K562 (cell line): ENCODE measurements around the gene SFPQ. TPM values are rescaled to one million over a fixed set of nuclear protein-coding genes. Genes with fewer than 3 reads are reported as not detected.

ENCODE experiments used
- BMI1 ChIP-seq: fragments of 150-350 bp; IDR thresholded peaks from 2 replicates; pipeline ENCODE4 v1.6.1; 2014; ENCODE audit warnings: low read length
- DMBX1 ChIP-seq: fragments of 250-450 bp; sonication (Bioruptor Pico); IDR thresholded peaks from 2 replicates; pipeline ENCODE4 v1.8.0; 2022; ENCODE audit warnings: inconsistent platforms, mild to moderate bottlenecking, moderate library complexity, borderline replicate concordance
- EHMT2 ChIP-seq: fragments of 450-650 bp; IDR thresholded peaks from 2 replicates; pipeline ENCODE4 v1.6.1; 2018; ENCODE audit warnings: antibody characterized with exemption
- HMG20A ChIP-seq: fragments of 450-650 bp; formaldehyde crosslinking; conservative IDR thresholded peaks from 2 replicates; pipeline ENCODE4 v1.4.0; 2020; ENCODE audit warnings: mild to moderate bottlenecking, mixed read lengths
- KLF6 ChIP-seq: fragments of 250-450 bp; sonication (Bioruptor Pico); IDR thresholded peaks from 2 replicates; pipeline ENCODE4 v1.4.0; 2020; ENCODE audit warnings: mild to moderate bottlenecking, moderate library complexity, borderline replicate concordance
- MAZ ChIP-seq, 2 experiments: fragments of 450-650 bp in 1 of 2; sonication (generic) in 1 of 2; formaldehyde crosslinking; IDR thresholded peaks in 1 of 2; conservative IDR thresholded peaks in 1 of 2; 2 replicates each; pipeline versions ENCODE4 v1.4.0 to v1.5.0; 2020; ENCODE audit warnings: mild to moderate bottlenecking in 1 of 2, missing genetic modification reagents in 1 of 2
- PHB ChIP-seq: fragments of 250-450 bp; sonication (Bioruptor Pico); IDR thresholded peaks from 2 replicates; pipeline ENCODE4 v1.5.0; 2021
- POLR2A ChIP-seq: fragments of 450-650 bp; conservative IDR thresholded peaks from 2 replicates; pipeline ENCODE4 v1.6.1; 2016
- PRMT5 ChIP-seq: sonication (generic); formaldehyde crosslinking; IDR thresholded peaks from 2 replicates; pipeline ENCODE4 v1.5.0; 2020; ENCODE audit warnings: missing genetic modification reagents
- RFX5 ChIP-seq: IDR thresholded peaks from 2 replicates; pipeline ENCODE4 v1.6.1; 2011; ENCODE audit warnings: low read depth, mild to moderate bottlenecking, improper control_type of control experiment, low read length
- SIRT6 ChIP-seq: IDR thresholded peaks from one replicate; pipeline ENCODE4 v1.6.1; 2012; ENCODE audit warnings: low read depth, mild to moderate bottlenecking, control low read depth, inconsistent platforms, low read length, moderate library complexity
- SNRNP70 ChIP-seq: fragments of 200-400 bp; formaldehyde crosslinking; optimal IDR thresholded peaks from 2 replicates; pipeline ENCODE3; 2017; ENCODE audit warnings: low read depth, low read length
- SOX6 ChIP-seq: fragments of 450-650 bp; IDR thresholded peaks from 2 replicates; pipeline ENCODE4 v1.6.1; 2014; ENCODE audit warnings: mild to moderate bottlenecking
- STAG1 ChIP-seq: sonication (generic); formaldehyde crosslinking; IDR thresholded peaks from 2 replicates; pipeline ENCODE4 v1.5.0; 2020; ENCODE audit warnings: missing genetic modification reagents, borderline replicate concordance
- ZBTB17 ChIP-seq: fragments of 450-650 bp; formaldehyde crosslinking; IDR thresholded peaks from 2 replicates; pipeline ENCODE4 v1.4.0; 2020; ENCODE audit warnings: mild to moderate bottlenecking
- ZFP1 ChIP-seq: fragments of 450-650 bp; formaldehyde crosslinking; IDR thresholded peaks from 2 replicates; pipeline ENCODE4 v1.4.0; 2020; ENCODE audit warnings: mild to moderate bottlenecking, mixed read lengths
- ZNF197 ChIP-seq: fragments of 200-800 bp; sonication (Bioruptor generic); IDR thresholded peaks from 2 replicates; pipeline ENCODE4 v1.6.1; 2016; ENCODE audit warnings: low read depth, missing genetic modification characterization, missing compliant biosample characterization
- ZNF239 ChIP-seq: fragments of 250-450 bp; sonication (Bioruptor Pico); IDR thresholded peaks from 2 replicates; pipeline ENCODE4 v1.4.0; 2020; ENCODE audit warnings: mild to moderate bottlenecking
- polyA plus RNA-seq, 8 experiments: library from polyadenylated mRNA; depleted of rRNA in 4 of 8; stranded (reverse) in 5 of 8; unstranded in 3 of 8; fragments of >200 nt; fragmentation: Nextera tagmentation in 2 of 8; fragmentation: Illumina TruSeq in 1 of 8; extraction: Ambion mirVana in 2 of 8; extraction: Trizol in 1 of 8; gene quantifications; 2 replicates each; pipeline versions ENCODE4 v1.2.1 to v1.2.3, GENCODE V29; 2011 to 2014; ENCODE audit warnings: inconsistent platforms in 1 of 8, missing spikeins in 1 of 8
- total RNA-seq, 7 experiments: library from RNA; depleted of rRNA in 6 of 7; stranded (reverse); fragments of >200 nt in 6 of 7; fragmentation: Illumina TruSeq in 2 of 7; extraction: Trizol in 2 of 7; gene quantifications; 2 replicates each; pipeline versions ENCODE4 v1.2.1 to v1.2.3, GENCODE V29; 2011 to 2021; ENCODE audit warnings: low replicate concordance in 1 of 7
- TF ChIP-seq, protein P1 (sequence below): IDR thresholded peaks from 2 replicates; pipeline ENCODE4 v1.6.1; 2016; ENCODE audit warnings: missing genetic modification characterization, missing compliant biosample characterization
- TF ChIP-seq, protein P2 (sequence below), 2 experiments: fragments of 450-650 bp in 1 of 2; sonication (generic) in 1 of 2; formaldehyde crosslinking; conservative IDR thresholded peaks; 2 replicates each; pipeline versions ENCODE4 v1.4.0 to v1.8.1; 2020 to 2022; ENCODE audit warnings: mild to moderate bottlenecking in 1 of 2, missing genetic modification reagents in 1 of 2
- TF ChIP-seq, protein P3 (sequence below): fragments of 250-450 bp; sonication (Bioruptor Pico); IDR thresholded peaks from 2 replicates; pipeline ENCODE4 v1.8.0; 2022; ENCODE audit warnings: moderate library complexity, mild to moderate bottlenecking, inconsistent platforms
- TF ChIP-seq, protein P4 (sequence below): fragments of 450-650 bp; IDR thresholded peaks from 2 replicates; pipeline ENCODE4 v1.6.1; 2014; ENCODE audit warnings: low read depth, mild to moderate bottlenecking, moderate library complexity, borderline replicate concordance
- TF ChIP-seq, protein P5 (sequence below): conservative IDR thresholded peaks from 2 replicates; pipeline ENCODE4 v1.6.1; 2011; ENCODE audit warnings: low read depth, mild to moderate bottlenecking, low read length; ENCODE audit not compliant: control insufficient read depth
- TF ChIP-seq, protein P6 (sequence below): fragments of 450-650 bp; formaldehyde crosslinking; IDR thresholded peaks from 2 replicates; pipeline ENCODE4 v1.4.0; 2022; ENCODE audit warnings: missing genetic modification characterization

Gene SFPQ
- total and polyA plus RNA-seq, 9 of the 15 experiments (the other 6 are each of a cell fraction or from before 2014, with no cell fraction given): 69.7 to 562 (median 399) TPM

DNA sequence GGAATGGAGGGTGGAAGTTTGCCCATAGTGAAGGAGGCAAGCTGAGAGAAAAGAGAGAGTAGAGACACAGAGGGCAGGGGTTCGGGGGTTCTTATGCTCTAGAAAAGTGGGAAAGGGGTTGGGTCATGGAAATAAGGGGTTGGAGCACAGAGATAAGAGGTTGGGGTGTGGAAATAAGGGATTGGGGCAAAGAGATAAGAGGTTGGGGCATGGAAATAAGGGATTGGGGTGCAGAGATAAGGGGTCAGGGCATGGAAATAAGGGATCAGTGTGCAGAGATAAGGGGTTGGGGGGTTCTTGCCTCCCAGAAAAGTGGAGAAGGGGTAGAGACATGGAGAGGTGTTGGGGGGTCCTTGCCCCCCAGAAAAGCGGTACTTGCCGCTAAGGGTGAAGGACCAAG is 56.2 kb downstream of the SFPQ start (continued):
- TF ChIP-seq ZBTB17 (CRISPR knock-in tag) (peak; percentile 68; the same call in 1 of the 2 replicates), EHMT2 (peak; percentile 59; the same call in 1 of the 2 replicates), KLF6 (CRISPR knock-in tag) (no peak), ZNF197 (CRISPR knock-in tag) (no peak), SNRNP70 (no peak), SOX6 (peak; percentile 83), ZFP1 (CRISPR knock-in tag) (no peak), BMI1 (no peak), HMG20A (CRISPR knock-in tag) (no peak), MAZ (CRISPR knock-in tag; conservative IDR thresholded peaks at IDR 0.05 in 1 of 2, IDR thresholded peaks at IDR 0.05 in 1 of 2) (peak in 1 of 2 experiments; percentile 85; a peak in 2 of 4 replicates), PRMT5 (CRISPR knock-in tag) (no peak), DMBX1 (no peak), STAG1 (CRISPR knock-in tag) (no peak), POLR2A (no peak), RFX5 (no peak), SIRT6 (no peak), ZNF239 (CRISPR knock-in tag) (peak; percentile 15; the same call in 1 of the 2 replicates), PHB (CRISPR knock-in tag) (no peak)
- TF ChIP-seq, protein P1, sequence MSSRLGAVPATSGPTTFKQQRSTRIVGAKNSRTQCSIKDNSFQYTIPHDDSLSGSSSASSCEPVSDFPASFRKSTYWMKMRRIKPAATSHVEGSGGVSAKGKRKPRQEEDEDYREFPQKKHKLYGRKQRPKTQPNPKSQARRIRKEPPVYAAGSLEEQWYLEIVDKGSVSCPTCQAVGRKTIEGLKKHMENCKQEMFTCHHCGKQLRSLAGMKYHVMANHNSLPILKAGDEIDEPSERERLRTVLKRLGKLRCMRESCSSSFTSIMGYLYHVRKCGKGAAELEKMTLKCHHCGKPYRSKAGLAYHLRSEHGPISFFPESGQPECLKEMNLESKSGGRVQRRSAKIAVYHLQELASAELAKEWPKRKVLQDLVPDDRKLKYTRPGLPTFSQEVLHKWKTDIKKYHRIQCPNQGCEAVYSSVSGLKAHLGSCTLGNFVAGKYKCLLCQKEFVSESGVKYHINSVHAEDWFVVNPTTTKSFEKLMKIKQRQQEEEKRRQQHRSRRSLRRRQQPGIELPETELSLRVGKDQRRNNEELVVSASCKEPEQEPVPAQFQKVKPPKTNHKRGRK: no peak
- TF ChIP-seq, protein P2, sequence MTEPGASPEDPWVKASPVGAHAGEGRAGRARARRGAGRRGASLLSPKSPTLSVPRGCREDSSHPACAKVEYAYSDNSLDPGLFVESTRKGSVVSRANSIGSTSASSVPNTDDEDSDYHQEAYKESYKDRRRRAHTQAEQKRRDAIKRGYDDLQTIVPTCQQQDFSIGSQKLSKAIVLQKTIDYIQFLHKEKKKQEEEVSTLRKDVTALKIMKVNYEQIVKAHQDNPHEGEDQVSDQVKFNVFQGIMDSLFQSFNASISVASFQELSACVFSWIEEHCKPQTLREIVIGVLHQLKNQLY (CRISPR knock-in tag; conservative IDR thresholded peaks at IDR 0.05): no peak
- TF ChIP-seq, protein P3, sequence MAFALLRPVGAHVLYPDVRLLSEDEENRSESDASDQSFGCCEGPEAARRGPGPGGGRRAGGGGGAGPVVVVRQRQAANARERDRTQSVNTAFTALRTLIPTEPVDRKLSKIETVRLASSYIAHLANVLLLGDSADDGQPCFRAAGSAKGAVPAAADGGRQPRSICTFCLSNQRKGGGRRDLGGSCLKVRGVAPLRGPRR (CRISPR knock-in tag): no peak
- TF ChIP-seq, protein P4, sequence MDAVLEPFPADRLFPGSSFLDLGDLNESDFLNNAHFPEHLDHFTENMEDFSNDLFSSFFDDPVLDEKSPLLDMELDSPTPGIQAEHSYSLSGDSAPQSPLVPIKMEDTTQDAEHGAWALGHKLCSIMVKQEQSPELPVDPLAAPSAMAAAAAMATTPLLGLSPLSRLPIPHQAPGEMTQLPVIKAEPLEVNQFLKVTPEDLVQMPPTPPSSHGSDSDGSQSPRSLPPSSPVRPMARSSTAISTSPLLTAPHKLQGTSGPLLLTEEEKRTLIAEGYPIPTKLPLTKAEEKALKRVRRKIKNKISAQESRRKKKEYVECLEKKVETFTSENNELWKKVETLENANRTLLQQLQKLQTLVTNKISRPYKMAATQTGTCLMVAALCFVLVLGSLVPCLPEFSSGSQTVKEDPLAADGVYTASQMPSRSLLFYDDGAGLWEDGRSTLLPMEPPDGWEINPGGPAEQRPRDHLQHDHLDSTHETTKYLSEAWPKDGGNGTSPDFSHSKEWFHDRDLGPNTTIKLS: no peak
- TF ChIP-seq, protein P5, sequence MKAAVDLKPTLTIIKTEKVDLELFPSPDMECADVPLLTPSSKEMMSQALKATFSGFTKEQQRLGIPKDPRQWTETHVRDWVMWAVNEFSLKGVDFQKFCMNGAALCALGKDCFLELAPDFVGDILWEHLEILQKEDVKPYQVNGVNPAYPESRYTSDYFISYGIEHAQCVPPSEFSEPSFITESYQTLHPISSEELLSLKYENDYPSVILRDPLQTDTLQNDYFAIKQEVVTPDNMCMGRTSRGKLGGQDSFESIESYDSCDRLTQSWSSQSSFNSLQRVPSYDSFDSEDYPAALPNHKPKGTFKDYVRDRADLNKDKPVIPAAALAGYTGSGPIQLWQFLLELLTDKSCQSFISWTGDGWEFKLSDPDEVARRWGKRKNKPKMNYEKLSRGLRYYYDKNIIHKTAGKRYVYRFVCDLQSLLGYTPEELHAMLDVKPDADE: no peak
- TF ChIP-seq, protein P6, sequence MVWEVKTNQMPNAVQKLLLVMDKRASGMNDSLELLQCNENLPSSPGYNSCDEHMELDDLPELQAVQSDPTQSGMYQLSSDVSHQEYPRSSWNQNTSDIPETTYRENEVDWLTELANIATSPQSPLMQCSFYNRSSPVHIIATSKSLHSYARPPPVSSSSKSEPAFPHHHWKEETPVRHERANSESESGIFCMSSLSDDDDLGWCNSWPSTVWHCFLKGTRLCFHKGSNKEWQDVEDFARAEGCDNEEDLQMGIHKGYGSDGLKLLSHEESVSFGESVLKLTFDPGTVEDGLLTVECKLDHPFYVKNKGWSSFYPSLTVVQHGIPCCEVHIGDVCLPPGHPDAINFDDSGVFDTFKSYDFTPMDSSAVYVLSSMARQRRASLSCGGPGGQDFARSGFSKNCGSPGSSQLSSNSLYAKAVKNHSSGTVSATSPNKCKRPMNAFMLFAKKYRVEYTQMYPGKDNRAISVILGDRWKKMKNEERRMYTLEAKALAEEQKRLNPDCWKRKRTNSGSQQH: peak; percentile 89; the same call in 1 of the 2 replicates
